ENCODE results near the gene SLC25A21.
A peak's percentile ranks its signal among the peaks of the same experiment; 100 is the strongest.

- TF ChIP-seq CREB1 (IDR thresholded peaks at IDR 0.05; ENCODE audit: low read depth) (no peak), YY1 (IDR thresholded peaks at IDR 0.05; ENCODE audit: low read depth) (no peak), EP300 (IDR thresholded peaks at IDR 0.05; ENCODE audit: borderline replicate concordance) (no peak), CEBPB (IDR thresholded peaks at IDR 0.05) (no peak), ZBTB7A (IDR thresholded peaks at IDR 0.05; ENCODE audit: low read depth) (no peak), USF1 (IDR thresholded peaks at IDR 0.05) (no peak), TAF1 (IDR thresholded peaks at IDR 0.05; ENCODE audit: low read depth) (no peak), RAD21 (IDR thresholded peaks at IDR 0.05; ENCODE audit: low read depth) (peak; percentile 66)
Measured at GRCh38 chr14:37150414-37150813, 22.0 kb downstream of the SLC25A21 start.
